GM18502 (cell line): ENCODE data around the gene RAP1A.
A peak's percentile ranks its signal among the peaks of the same experiment; 100 is the strongest.
"Not testable (repeated sequence)": the region's sequence is repeated elsewhere in the genome, so short reads cannot be mapped to it uniquely, and the experiment has no call there.

Experiments
- ATAC-seq: cut with Tn5 transposase; IDR thresholded peaks from one replicate; pipeline ENCODE4 v1.9.1; 2021; ENCODE audit warnings: mild to moderate bottlenecking; ENCODE audit not compliant: unreplicated experiment, poor library complexity

Gene RAP1A

GRCh38 chr1:111596499-111596898 is 23.1 kb upstream of the RAP1A start:
- ATAC-seq, result peak; percentile 26

GRCh38 chr1:111597426-111597825 is 22.2 kb upstream of the RAP1A start:
- ATAC-seq, result no peak

DNA sequence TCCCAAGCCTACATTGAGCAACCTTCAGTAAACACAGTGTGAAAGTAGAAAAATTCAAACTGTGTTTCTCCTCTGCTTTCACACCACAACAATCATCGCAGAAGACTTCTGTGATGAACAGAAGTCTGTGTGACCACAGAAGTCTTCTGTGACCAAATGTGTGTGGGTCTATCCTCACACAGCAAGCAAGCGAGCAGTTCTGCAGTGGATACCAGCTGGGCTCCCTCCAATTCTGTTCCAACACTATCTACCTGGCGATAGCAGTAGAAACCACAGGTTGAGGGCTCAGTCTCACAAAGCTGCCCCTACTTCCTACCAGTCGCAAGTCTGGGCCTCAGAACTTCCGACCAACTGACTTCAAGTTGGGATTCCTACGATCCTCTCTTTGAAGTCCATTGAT is 21.0 kb upstream of the RAP1A start:
- ATAC-seq, result no peak

- peak; percentile 6 for ATAC-seq
These were observed 19.6 kb upstream of the RAP1A start for GRCh38 chr1:111599781-111600693.

DNA sequence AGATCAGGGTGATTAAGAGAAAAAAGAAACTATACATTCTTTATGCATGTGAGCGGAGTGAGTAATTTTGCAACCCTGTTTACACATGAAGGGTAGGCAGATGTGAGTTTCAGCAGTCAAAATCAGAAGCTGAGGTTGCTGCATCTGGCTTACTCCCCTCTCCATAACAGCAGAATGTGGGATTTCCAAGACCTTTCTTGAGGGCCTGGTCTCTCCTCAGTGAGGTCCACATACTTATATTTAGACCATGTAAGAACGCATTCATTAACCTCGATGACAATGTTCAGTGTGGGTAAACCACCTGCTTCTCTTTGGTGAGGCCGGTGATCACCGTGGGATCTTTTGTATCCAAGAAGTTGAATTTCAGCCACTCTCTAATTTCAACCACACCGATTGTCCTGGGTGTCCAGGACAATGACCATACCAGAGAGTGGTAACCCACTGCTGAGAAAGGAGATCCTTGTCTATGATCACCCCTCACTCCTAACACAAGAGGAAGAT is 18.7 kb upstream of the RAP1A start:
- peak; percentile 68 for ATAC-seq

DNA sequence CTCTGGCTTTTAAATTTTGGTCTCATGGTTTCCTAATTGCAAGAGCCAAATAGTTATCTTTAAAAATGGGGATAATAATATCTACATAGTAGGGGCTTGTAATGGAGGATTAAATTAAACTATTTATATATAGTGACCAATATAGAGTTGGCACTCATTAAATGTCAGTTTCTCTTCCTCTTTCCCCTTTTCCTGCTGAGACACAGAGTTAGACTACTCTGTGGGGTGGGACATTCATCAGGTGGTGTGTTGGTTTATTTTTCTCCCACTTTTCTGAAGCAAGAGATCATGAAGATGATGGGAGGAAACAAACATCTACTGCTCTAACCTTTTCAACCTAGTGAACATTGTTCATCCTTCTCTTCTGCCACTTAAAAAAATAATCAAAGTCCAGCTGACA is 17.3 kb upstream of the RAP1A start:
- ATAC-seq, result no peak

DNA sequence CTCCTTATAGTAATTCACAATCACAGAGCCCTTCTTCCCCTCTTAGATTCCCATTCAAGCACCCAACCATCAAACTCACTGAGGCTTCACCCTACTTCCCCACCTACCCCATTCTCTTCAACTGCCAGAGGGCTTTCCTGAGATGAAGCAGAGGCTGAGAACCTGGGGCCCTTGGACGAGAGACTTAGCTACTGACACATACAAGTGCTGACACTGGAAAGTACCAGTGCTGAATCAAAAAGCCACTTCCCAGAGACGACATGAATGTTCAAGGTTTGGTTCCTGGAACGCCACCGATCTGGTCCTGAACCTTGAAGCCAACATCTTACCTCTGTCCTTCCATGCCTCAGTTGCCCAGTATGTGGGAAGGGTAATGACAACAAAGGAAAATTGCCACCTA is 16.6 kb upstream of the RAP1A start:
- no peak for ATAC-seq

- peak; percentile 46 for ATAC-seq
These were observed 15.6 kb upstream of the RAP1A start for GRCh38 chr1:111603979-111604378.

GRCh38 chr1:111604931-111605330 is 14.7 kb upstream of the RAP1A start:
- no peak for ATAC-seq

GRCh38 chr1:111605576-111605975 is 14.0 kb upstream of the RAP1A start:
- ATAC-seq, result no peak

GRCh38 chr1:111606457-111607215 is 13.0 kb upstream of the RAP1A start:
- ATAC-seq, result not testable (repeated sequence)

GRCh38 chr1:111608528-111608927 is 11.1 kb upstream of the RAP1A start:
- not testable (repeated sequence) for ATAC-seq

DNA sequence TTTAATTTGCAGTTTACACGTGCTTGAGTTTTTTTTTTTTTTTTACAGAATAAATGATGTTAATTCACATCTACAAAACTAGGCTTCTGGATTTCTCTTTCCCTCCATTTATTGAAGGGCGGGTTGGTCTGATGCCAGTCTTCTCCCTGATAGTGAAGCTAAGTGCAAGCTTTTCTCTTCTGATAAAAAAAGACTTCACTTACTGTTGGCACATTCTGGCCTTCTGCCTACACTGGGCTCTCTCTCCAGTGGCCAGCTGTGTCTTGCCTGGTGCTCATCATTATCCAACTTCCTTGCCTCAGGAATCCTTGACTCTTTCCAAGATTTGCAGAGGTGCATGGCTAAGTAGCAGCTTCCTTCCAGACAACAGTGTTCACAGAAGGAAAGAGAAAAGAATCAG is 7.6 kb upstream of the RAP1A start:
- no peak for ATAC-seq

DNA sequence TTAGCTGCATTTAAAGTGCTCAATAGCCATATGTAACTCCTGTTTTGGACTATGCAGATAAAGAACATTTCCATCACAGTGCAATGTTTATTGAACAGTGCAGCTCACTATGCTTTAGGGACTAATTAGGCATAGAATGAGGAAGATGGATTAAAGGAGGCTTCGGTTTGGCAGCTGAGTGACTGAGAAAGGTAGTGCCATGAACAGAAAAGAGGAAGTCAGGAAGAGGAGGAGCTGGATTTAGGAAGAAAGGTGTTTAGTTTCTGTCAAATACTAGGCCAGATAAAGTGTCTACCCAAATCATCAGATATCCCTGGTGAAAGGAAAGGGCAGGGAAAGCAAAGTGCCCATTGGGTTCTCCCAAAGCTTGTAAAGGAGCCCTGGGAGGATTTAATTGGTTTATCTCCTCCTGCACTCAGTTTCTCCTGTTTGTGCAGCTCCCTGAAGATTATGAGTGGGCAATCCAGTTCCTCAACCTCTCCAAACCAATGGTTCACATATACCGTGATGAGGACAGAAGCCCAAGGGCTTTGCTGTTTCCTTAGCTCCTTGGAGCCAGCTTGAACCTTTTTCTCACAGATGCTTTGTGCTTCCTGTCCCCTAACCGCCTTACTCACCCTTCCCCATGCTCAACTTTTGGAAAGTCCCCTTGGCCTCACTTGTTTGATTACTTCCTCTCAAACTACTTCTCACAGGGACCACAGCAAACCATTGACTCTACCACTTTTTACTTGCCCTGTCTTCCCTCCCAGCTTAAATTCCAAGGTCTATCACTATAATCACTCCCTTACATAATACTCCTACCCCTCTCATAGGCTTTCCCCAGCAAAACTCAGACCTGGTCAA is 3.5 kb upstream of the RAP1A start:
- ATAC-seq, result peak; percentile 64

DNA sequence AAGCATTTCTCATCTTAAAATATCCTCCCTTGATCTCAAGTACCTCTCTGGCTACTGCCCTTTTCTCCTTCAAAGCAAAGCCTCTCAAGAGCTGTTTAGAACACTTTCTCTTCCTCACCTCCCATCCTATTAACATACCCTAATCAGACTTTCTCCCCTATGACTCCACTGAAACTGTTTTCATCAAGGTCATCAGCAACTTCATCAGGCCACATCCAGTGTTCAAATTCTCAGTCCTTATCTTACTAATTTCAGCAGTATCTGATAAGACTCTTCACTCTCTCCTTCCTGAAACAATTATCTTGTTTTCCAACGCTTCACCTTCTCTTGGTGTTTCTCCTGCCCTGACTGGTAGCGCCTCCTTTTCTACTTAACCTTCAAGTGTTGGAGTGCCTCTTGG is 1.5 kb upstream of the RAP1A start:
- ATAC-seq, result no peak

DNA sequence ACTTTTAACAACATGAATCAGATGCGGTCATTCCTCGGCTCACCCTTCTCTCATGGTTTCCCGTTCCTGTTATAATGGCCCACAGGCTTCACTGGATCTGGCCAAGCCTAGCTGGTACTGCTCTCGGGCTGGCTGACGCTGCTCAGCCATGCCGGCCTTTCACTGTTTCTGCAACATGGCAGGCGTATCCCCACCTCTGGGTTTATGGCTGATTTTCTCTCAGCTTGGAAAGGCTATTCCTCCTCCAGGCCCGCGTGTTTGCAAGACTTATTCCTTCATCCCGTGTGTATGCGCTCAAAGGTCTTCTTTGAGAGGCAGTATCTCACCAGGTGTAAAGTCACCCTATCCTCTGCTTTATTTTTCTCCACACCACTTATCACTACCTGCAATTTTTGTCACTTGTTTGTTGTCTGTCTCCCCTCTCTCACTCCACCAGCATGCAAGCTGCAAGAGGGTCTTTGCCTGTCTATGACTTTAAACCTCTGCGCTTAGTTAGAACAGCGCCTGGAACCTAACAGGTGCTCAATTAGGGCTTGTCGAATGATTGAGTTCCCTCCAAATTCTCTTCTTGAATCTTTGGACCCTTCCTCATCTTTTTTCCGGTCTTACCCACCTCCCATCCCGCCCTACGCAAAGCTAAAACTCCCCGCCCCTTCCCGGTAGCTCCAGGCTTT is 491 bp upstream of the RAP1A start:
- peak; percentile 1 for ATAC-seq

GRCh38 chr1:111620441-111620971 is 917 bp downstream of the RAP1A start:
- peak; percentile 5 for ATAC-seq

DNA sequence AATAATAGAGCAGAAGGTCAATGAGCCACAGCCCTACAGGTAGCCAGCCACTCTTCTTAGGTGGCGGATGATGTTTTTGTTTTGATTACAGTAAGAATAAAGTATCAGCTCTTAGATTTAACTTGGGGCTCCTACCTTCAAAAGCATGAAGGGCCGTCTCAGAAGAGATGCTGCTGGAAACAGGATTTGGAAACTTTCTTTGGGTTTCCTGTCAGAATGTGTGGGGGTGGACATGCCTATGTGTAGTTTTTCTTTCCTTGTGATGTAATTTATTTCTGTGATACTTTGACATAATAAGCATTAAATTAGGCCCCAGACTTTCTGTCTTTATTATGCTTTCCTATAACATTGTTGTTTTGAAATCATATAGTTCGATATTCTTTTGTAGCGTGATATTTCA is 1.5 kb downstream of the RAP1A start:
- ATAC-seq, result no peak

GRCh38 chr1:111622166-111622565 is 2.6 kb downstream of the RAP1A start:
- no peak for ATAC-seq

GRCh38 chr1:111624382-111624781 is 4.8 kb downstream of the RAP1A start:
- no peak for ATAC-seq
